ENCODE results near the gene PDXDC1.
"Not testable (repeated sequence)": the region's sequence is repeated elsewhere in the genome, so short reads cannot be mapped to it uniquely, and the experiment has no call there.

GRCh38 chr16:14969795-14970194 lies 5.0 kb upstream of the PDXDC1 start:
- TF ChIP-seq CTCF, POLR2A (IDR thresholded peaks at IDR 0.05): not testable (repeated sequence)
